GM18861 (cell line): ENCODE measurements around the gene ATP6V0C.

ENCODE experiments used
- ATAC-seq: cut with Tn5 transposase; IDR thresholded peaks from one replicate; pipeline ENCODE4 v1.9.1; 2021; ENCODE audit not compliant: unreplicated experiment

Gene ATP6V0C

DNA sequence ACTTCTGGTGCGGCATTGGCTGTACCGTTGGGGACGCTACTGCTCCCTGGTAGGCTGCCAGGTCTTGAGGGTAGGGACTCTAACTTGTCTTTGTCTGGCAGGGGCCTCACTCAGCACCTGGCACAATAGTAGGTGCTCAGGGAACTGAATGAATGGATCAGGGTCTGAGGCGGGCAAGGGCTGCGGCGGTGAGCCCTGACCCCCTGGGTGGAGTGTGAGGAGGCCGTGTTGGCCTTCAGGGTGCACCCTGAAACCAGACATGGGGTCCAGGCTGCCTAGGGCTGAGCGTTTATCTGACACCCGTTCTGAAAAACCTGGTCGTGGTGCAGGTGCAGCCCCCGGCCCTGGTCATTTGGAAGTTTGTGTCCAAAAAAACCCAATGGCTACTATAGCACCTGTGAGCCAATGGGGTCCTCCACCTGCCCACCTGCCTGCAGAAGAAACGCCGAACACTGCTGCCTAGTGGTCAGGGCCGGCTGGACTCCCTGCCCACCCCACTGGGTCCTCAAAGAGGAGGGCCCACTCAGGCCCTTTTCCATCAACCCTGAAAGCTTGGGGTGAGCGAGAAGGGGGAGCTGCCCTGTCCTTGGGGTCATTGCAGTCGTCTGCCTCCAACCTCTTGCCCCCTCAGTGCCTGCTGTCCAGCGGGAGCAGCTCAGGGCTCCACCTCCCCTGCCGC, 4.9 kb upstream of the ATP6V0C start:
- ATAC-seq, result no peak

DNA sequence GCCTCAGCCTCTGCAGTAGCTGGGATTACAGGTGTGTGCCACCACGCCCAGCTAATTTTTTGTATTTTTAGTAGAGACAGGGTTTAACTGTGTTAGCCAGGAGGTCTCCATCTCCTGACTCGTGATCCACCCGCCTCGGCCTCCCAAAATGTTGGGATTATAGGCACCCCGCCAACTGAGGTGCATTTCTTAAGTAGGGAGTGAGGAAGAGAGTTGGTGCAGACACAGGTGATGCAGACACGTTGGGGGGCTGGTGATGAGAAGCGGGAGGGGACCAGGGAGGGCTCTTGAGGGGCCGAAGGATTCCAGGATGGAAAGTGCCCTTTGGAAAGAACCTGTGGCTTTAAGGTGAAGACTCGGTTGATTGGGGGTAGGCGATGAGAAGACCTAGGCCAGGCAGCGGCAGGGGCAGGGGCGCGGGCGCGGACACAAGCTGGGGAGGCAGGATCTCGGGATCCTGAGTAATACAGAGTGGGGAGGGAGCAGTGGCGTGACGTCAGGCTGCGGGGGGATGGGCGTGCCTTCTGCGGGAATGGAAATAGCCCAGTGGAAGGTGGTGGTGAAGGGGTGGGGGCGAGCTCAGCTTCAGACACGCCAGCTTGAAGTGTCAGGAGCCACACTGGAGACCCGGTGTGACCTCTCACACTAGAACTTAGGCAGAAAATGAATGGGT, 2.5 kb upstream of the ATP6V0C start:
- ATAC-seq, result no peak

DNA sequence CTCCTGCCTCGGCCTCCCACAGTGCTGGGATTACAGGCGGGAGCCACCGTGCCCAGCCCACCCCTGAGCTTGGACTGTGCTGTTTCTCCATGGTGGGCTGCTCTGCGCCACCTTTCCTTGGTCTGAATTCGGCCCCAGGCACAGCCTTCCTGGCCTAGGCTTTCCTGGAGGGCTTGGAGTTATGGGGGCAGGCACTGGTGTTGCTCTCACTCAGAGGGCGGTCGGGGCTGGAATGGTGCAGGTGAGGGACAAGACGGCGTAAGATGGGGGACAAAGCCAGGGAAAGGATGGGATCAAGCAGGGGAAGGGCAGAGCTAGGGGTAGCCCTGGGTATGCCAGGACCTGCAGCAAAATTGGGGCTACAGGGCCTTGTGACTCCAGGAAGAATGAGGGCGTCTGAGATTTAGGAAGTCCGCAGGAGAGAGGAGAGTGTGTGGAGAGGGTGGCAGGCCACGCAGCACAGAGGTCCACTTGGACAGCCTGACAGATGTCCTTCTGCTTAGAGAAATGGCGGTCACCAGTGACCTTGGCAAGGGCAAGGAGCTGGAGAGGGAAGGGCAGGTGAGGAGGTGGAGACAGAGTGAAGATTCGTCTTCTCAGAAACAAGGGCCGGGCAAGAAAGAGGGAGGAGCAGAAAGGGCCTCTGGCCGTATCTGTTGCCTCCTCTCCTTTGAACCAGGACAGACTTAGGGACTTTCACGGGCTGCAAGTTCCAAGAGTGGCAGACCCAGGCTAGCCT, 1.6 kb upstream of the ATP6V0C start:
- ATAC-seq, result no peak

DNA sequence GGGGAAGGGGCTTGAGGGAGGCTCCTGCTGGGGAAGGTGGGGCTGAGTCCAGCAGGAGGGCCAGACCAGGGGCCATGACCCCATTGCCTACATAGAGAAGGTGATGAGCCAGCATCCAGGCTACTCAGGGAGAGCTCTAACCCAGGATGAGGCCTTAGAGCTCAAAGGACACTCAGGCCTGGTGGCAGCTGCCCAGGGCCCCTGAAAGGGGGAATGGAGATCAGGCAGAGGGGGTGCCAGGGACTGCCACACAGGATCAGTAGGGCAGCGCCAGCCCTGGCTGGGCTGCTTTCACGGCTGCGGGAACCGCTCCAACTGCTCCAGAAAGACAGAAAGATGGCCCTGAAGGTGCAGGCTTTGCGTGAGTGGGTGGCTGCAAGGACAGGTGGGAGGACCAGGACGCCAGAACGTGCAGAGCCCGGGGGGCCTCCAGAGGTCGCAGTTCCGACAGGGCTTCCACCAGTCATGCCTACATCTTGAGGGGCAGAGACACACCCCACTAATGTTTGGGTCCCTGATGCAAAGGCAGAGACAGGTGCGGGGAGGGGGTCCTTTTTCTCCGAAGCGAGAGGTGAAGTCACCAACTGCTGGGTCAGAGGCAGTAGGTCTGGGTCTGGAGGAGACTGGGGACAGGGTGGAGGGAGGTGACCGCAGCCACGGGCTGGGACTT, 882 bp upstream of the ATP6V0C start:
- no peak for ATAC-seq

DNA sequence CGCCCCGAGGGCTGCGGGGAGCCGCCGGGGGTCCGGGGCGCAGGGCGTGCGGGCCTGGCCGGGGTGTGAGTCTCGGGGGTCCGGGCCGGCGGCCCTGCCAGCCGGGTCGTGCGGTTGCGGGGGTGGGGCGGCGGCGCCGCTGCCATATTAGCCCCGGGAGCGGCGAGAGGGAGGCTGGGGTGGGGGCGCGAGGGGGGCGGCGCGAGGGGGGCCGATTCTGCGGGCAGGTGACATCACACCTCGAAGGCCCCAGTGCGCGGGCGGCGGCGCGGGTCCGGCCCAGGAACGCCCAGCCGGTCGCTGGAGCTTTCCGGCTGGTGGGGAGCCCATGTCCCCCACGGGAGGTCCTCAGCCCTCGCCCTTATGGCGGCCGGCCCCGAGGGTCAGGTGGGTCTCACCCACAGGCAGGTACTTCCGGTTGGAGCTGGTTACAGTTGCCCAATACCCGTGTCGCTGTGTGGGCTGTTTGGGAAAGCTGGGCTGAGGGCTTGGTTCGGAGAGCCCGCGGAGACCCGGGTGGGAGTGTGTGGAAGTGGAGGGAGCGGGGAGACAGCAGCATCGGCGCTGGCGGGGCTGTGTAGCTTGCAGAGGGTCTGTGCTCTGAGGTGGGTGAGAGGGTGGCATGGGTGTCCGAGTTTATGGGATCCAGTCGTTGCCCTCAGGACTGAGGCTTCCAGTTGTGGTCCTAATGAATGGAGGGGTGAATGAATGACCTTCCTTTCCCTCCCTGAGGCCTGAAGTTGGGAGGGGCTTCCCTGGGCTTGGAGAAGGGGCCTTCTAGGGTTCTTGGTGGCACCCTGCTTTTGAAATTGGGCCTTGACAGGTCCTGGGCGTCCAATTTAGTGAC, 804 bp downstream of the ATP6V0C start:
- no peak for ATAC-seq

DNA sequence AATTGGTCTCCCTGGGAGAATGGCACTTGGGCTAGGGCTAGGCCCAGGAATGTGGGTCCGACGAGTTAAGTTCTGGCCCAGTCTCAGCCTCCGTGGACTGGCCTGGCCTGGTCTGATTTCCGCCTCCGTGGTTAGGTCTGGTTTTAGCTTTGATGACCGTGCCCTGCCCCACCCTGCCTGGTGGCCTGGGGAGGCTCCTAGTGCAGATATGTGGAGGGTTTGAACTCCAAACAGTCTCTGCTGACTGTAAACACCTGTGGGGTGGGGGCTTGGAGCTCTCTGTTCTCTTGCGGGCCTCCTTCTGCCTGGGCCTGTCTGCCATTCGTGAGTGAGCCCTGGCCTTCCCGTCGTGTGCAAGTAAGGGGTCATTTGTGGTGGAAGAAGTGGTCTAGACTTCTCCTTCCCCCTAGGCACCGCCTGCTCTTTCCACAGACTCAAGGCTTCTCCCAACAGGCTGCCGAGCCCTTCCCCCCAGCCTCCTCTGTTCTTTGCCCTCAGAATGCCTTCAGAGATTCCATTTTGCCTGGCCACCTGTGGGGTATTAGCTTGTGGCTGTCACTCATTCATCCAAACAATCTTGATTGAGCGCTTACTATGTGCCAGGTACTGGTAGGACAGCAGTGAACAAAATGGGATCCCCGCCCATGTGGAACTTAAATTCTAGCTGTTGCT, 1.6 kb downstream of the ATP6V0C start:
- ATAC-seq, result no peak

DNA sequence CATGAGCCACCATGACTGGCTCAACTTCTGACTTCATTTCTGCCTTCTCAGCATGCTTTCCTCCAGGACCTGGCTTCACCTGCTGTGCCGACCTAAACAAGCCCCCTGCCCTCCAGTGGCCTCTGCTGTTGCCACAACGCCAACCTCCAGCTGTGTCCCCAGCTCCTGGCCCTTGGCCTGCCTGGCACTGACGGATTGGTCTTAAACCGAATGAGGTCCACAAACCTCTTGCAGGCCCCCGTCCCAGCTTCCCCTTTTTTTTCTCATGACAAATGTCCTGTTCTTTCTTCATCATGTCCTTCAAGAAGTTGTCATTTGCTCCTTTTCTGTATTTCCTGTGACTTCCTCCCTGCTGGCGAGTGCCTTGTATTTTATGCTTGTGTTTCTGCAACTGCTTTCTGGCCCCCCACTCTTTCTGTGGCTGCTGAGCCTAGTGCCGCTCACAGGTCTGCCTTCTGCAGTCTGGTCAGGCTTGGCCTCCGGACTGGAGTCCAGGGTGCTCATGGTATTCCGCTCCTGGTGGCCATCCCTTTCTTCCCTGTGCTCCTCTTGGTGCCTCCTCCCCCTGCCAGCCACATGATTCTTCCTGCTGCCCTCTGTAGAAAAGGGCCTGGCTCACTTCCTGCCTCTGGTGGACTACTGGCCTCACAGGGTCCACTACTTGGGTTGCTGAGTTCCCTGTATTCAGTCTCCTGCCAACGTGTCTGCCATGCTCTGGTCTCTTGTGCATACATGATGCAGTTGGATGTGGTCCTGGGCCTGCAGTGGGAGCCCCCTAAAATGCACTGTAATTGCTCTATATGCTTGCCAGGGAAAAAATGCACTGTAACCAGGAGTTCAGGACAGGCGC, 2.9 kb downstream of the ATP6V0C start:
- ATAC-seq, result no peak

DNA sequence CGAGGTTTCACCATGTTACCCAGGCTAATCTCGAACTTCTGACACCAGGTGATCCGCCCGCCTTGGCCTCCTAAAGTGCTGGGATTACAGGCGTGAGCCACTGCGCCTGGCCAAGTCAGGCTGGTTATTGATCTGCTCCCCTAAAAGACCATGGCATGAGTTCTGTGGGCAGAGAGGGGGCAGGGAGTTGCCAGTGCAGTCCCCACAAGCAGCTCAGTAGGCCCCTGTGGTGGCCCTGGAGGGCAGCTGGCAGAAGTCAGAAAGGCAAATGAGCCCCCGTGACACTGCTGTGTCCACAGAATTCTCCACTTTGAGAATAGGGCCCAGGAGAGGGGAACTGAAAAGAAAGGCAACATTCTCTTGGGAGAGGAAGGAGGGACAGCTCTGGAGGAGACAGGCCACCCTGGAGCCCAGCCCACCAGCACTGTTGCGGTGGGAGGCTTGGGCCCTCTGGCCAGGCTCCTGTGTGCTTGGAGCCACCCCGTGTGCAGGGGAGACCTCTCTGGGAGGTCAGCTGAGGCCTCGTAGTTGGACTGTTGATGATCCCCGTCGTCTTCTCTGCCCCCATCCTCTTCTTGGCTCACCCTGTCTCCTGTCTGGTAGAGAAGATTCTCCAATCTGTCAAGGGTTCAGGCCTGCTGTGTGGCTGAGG, 4.3 kb downstream of the ATP6V0C start:
- ATAC-seq, result no peak

DNA sequence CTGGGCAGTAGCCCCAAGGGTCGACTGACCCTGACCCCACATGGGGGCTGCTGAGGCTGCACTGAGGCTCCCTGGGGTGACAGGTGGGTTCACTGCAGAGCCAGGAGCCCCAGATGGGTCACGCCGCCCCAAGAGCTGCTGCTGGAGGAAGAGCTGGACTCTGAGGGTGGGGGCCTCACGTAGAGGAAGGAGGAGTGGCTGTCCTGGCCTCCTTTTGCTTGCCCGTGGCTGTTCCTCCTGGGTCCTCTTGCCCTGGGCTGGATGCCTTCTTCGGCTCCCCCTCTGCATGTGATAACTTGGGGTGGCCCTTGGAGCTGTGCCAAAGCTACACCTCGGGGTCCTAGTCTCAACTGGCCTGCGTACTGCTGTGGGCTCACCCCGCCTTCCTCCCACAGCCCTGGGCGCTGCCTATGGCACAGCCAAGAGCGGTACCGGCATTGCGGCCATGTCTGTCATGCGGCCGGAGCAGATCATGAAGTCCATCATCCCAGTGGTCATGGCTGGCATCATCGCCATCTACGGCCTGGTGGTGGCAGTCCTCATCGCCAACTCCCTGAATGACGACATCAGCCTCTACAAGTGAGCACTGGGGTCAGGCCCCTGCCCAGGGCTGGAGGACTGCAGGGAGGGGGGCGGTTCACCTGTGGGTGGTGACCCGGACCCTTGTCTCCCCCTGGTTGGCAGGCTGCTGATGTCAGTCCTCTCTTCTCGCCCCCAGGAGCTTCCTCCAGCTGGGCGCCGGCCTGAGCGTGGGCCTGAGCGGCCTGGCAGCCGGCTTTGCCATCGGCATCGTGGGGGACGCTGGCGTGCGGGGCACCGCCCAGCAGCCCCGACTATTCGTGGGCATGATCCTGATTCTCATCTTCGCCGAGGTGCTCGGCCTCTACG, 5.3 kb downstream of the ATP6V0C start:
- no peak for ATAC-seq

DNA sequence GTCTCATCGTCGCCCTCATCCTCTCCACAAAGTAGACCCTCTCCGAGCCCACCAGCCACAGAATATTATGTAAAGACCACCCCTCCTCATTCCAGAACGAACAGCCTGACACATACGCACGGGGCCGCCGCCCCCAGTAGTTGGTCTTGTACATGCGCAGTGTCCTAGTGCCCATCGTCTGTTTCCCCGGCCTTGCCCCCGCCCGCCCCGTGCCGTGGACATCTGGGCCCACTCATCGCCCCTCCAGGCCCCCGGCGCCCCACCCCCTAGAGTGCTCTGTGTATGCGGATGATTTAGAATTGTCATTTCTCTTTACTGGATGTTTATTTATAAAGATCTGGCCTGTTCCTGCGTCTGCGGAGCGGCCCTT, 5.9 kb downstream of the ATP6V0C start:
- no peak for ATAC-seq

DNA sequence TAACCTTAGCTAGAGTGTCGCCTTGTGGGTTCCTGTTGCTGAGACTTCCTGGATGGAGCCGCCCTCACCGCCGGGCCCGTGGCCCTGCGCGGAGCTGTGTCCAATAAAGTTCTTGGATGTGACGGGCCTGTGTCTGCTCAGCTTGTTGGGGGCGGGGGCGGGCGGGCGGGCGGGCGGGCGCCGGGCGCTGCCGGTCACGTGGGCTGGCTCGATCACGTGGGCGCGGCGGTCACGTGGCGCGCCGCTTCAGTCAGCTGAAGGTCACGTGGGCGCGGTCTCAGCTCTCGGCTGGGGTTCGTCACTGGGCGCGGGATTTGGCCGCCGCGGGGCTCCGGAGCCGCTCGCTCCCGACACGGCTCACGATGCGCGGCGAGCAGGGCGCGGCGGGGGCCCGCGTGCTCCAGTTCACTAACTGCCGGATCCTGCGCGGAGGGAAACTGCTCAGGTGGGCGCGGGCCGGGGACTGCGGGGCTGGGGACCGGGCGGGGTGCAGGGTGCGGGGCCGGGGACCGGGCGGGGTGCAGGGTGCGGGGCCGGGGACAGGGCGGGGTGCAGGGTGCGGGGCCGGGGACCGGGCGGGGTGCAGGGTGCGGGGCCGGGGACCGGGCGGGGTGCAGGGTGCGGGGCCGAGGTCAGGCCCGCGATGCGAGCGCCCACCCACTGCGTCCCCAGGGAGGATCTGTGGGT, 6.5 kb downstream of the ATP6V0C start, which contains the start of gene AMDHD2:
TSS of gene AMDHD2 (plus strand) at position 275 of the 687 bp plus-strand sequence. CDS start at position 363, 88 bp downstream.
- no peak for ATAC-seq

DNA sequence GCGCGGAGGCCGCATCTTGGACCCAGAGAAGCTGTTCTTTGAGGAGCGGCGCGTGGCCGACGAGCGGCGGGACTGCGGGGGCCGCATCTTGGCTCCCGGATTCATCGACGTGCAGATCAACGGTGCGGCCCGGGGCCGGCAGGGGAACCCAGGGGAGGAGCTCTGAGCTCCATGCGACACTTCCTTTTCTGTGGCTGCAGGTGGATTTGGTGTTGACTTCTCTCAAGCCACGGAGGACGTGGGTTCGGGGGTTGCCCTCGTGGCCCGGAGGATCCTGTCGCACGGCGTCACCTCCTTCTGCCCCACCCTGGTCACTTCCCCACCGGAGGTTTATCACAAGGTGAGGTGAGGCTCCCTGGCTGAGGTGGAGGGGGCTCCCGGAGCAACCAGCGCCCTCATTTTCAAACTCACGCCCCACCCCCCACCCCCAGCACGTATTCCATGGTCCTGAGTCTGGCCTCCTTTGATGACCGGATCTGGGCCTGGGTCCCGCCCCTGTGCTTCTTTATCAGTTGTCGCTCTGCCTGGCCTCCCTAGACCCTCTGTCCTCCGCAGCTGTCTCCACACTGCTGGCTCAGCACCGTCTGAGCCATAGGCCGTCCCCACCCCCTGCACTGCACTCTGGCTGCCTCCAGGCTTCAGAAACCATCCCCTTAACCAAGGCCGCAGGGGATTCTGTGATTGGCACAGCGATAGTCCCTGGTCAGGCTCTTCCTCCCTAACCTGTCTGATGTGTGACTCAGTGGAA, 7.2 kb downstream of the ATP6V0C start:
- ATAC-seq, result no peak

DNA sequence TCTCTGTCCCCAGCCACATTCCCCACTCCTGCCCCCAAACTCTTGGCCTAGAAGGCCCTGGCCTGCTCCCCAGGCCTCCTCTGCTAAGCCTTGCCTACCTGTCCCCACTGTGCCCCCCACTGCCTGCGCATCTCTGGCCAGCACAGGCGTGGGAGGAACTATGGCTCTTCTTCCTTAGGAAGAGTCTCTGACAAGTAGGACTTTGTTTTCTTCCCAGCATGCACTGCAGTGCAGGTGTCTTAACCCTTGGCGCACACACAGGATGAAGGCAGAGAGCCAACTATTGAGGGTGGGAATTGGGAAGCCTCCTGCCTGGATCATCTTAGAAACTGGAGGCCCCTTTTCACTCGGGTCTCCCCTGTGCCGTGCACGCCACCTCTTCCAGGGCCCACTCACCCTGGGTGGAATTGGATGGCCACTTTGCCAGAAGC, 10.1 kb downstream of the ATP6V0C start:
- ATAC-seq, result no peak

DNA sequence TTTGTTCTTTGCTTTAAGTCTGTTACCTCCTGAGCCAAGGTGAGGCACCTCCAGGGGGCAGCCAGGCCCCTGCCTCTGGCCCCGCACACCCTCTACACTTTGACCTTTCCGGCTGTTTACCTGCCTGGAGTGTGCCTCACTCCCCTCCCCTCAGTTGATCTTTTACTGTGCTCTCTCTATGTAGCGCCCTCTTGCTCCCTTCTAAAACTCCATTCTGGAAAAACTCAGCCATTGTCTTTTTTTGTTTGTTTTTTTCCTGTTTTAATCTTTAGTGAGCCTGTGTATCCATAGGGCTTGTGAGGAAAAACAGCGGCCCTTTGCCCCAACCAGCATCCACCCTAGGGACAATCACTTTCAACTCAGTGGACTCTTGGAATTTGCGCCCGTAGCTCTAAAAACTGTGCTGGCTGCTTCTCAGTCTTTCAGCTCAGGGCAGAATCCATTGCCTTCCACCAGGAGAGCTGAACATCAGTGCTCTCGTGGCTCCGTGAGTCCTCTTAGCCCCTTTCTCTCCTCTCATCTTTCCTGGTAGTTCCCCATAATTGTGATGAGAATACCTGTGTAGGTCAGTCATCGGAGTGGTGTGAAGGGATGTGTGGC, 10.7 kb downstream of the ATP6V0C start:
- ATAC-seq, result no peak

DNA sequence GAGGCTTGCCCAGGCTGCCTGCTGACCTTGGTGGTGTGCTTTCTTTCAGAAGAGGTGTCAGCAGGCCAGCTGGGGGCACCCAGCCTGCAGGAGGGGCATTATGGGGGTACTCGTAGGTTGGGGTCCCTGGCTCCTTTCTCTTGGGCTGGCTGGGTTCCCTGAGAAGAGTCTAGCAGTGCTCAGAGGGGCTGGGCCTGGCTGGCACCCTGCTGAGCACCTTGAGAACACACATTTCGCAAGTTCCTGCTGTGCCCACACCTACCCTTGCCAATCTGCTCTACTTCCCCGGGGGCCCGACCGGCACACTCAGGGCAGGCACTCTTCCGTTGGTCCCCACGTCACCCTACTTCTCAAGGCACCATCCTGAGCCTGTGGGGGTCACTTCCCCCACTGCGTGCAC, 12.4 kb downstream of the ATP6V0C start:
- ATAC-seq, result no peak
